OCI-LY3 (cell line): ENCODE measurements around the gene ANKRD31.

ENCODE experiments used
- H2AFZ ChIP-seq: fragments of 200-600, 300-600 bp; shearing (Covaris generic); 2 replicates; pipeline ENCODE4 v1.6.0; 2014; ENCODE audit warnings: antibody characterized with exemption, low read depth, low read length
- H3K27ac ChIP-seq: fragments of 200-600, 300-600 bp; sonication (generic); 2 replicates; pipeline ENCODE4 v1.5.1; 2014; ENCODE audit warnings: mild to moderate bottlenecking, low read length, moderate library complexity, mixed read lengths
- H3K27me3 ChIP-seq: fragments of 200-600, 300-600 bp; sonication (generic); 2 replicates; pipeline ENCODE4 v1.6.1; 2014; ENCODE audit warnings: low read depth, low read length, mixed read lengths
- H3K36me3 ChIP-seq: fragments of 200-600, 300-600 bp; sonication (generic); replicated peaks from 2 replicates; pipeline ENCODE3; 2014; ENCODE audit warnings: low read depth, low read length, mixed read lengths
- H3K4me1 ChIP-seq: fragments of 300-600, 200-600 bp; sonication (generic); 2 replicates; pipeline ENCODE4 v1.6.1; 2014; ENCODE audit warnings: low read length, mixed read lengths
- H3K4me2 ChIP-seq: fragments of 200-600, 300-600 bp; sonication (generic); 2 replicates; pipeline ENCODE4 v1.6.1; 2014; ENCODE audit warnings: low read length, mixed read lengths
- H3K4me3 ChIP-seq: fragments of 300-600, 200-600 bp; sonication (generic); 2 replicates; pipeline ENCODE4 v1.5.1; 2014; ENCODE audit warnings: antibody characterized with exemption, mild to moderate bottlenecking, low read length, moderate library complexity
- H3K79me2 ChIP-seq: fragments of 300-600, 200-600 bp; shearing (Covaris generic); 2 replicates; pipeline ENCODE4 v1.6.1; 2014; ENCODE audit warnings: mild to moderate bottlenecking, low read length, mixed read lengths
- H3K9ac ChIP-seq: fragments of 300-600, 200-600 bp; shearing (Covaris generic); 2 replicates; pipeline ENCODE4 v1.6.0; 2014; ENCODE audit warnings: mild to moderate bottlenecking, low read length, moderate library complexity
- H3K9me3 ChIP-seq: fragments of 200-600, 300-600 bp; shearing (Covaris generic); 2 replicates; pipeline ENCODE4 v1.6.1; 2014; ENCODE audit warnings: low read length, mixed read lengths; ENCODE audit not compliant: insufficient read depth
- H4K20me1 ChIP-seq: fragments of 200-600, 300-600 bp; sonication (generic); 2 replicates; pipeline ENCODE4 v1.6.1; 2016; ENCODE audit warnings: low read length, mixed read lengths; ENCODE audit not compliant: insufficient read depth
- CTCF ChIP-seq: fragments of 200-600, 300-600 bp; sonication (generic); IDR thresholded peaks from 2 replicates; pipeline ENCODE4 v1.5.1; 2014; ENCODE audit warnings: antibody characterized with exemption, low read length, low read depth
- EZH2phosphoT487 ChIP-seq: fragments of 200-600 bp; shearing (Covaris generic); IDR thresholded peaks from 2 replicates; pipeline ENCODE4 v1.6.1; 2018; ENCODE audit warnings: antibody characterized with exemption, mixed run types, low read depth

ANKRD31 gene

DNA sequence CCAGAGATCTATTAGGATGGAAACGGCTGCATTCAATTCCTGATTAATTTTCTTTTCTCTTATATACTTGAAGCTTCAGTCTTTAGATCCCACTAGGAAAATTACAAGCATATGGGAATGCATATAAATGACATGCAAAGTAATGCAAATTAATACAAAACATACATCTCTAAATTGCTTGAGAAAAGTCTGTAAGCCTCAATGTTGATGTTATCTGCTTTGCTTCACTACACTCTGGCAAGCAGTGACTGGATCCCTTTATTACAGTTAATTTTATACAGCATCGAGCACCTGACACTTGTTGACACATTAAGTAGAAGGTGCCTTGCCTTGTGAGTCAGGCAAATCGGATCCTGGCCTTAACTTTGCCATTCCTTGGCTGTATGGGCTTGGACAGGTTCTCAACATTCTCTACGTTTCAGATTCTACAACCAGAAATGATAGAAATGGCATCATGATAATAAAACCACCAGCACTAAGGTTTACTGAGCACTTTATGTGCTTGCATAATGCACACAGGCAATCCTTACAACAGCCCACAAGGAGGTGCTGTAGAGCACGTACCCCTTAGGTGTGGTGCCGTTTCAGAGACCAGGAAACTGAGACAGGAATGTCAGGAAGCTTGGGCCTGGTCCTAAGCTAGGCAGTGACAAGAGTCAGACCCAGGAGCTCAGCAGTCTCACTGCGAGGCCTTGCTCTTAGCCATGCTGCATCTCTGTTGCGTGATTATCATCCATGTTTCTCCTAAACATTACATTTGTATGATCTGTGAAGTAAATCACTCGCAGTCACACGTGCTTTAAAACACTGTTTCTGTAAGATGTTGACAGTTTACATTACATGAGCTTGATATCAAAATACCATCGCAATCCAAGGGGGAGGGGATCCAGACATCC lies 187.0 kb downstream of the ANKRD31 start:
- Histone ChIP-seq H3K9me3 (no peaks in the 10 kb centered on the region), H4K20me1 (no peaks in the 10 kb centered on the region), H3K27ac (no peak overlapping the region), H3K36me3 (no peaks in the 10 kb centered on the region), H3K4me3 (peak overlapping the region; percentile 49), H3K4me2 (peak overlapping the region; percentile 74), H3K4me1 (peaks cover 40% of the 10 kb centered on the region), H2AFZ (no peak overlapping the region; the same call in 1 of the 2 replicates), H3K79me2 (no peaks in the 10 kb centered on the region), H3K9ac (no peak overlapping the region), H3K27me3 (0 out of 2 replicates have a peak, but pooled peaks cover 4% of the 10 kb centered on the region)
- TF ChIP-seq EZH2phosphoT487 (no peak), CTCF (peak; percentile 65)

DNA sequence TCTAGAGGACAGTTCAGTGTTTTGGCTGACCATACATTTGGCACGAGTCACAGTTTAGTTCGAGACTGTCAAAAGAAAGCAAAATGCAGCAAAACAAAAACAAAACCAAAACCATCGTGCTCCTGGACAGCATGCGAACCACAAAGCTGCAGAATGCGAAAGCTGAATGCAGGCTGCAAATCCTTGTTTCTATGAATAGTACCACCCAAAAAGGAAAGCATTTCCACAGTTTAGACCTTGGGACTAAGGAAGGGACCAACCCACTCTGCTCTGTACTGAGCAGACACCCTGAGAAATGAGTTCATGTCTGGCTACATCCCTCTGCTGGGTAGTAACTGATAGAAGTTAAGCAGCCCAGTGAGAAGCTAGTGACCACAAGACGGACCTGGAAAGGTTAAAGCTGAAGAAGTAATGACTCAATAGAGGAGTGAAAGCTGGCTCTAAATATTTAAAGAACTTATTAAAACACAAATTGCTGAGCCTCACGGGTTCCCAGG lies 188.2 kb downstream of the ANKRD31 start:
- H3K27me3 ChIP-seq, result 0 out of 2 replicates have a peak, but pooled peaks cover 4% of the 10 kb centered on the region
- no peak overlapping the region for H3K9ac ChIP-seq
- H3K4me2 ChIP-seq, result peak overlapping the region; percentile 54
- H3K4me1 ChIP-seq, result peaks cover 52% of the 10 kb centered on the region
- H3K27ac ChIP-seq, result no peak overlapping the region
- H3K4me3 ChIP-seq, result peak overlapping the region; percentile 40
- no peak overlapping the region for H2AFZ ChIP-seq
- no peaks in the 10 kb centered on the region for H3K79me2 ChIP-seq
- no peaks in the 10 kb centered on the region for H4K20me1 ChIP-seq
- H3K36me3 ChIP-seq, result no peaks in the 10 kb centered on the region
- H3K9me3 ChIP-seq, result no peaks in the 10 kb centered on the region
- TF ChIP-seq EZH2phosphoT487 (no peak), CTCF (no peak)

- H3K27ac ChIP-seq, result no peak overlapping the region
- 0 out of 2 replicates have a peak, but pooled peaks cover 4% of the 10 kb centered on the region for H3K27me3 ChIP-seq
- TF ChIP-seq EZH2phosphoT487 (no peak), CTCF (no peak)
- H3K9ac ChIP-seq, result no peak overlapping the region
- no peak overlapping the region for H3K4me2 ChIP-seq
- no peaks in the 10 kb centered on the region for H4K20me1 ChIP-seq
- no peak overlapping the region for H2AFZ ChIP-seq
- no peaks in the 10 kb centered on the region for H3K9me3 ChIP-seq
- H3K4me1 ChIP-seq, result peaks cover 56% of the 10 kb centered on the region
- H3K36me3 ChIP-seq, result no peaks in the 10 kb centered on the region
- H3K4me3 ChIP-seq, result no peak overlapping the region
- H3K79me2 ChIP-seq, result no peaks in the 10 kb centered on the region
These were observed 189.3 kb downstream of the ANKRD31 start for GRCh38 chr5:75047356-75047755.

DNA sequence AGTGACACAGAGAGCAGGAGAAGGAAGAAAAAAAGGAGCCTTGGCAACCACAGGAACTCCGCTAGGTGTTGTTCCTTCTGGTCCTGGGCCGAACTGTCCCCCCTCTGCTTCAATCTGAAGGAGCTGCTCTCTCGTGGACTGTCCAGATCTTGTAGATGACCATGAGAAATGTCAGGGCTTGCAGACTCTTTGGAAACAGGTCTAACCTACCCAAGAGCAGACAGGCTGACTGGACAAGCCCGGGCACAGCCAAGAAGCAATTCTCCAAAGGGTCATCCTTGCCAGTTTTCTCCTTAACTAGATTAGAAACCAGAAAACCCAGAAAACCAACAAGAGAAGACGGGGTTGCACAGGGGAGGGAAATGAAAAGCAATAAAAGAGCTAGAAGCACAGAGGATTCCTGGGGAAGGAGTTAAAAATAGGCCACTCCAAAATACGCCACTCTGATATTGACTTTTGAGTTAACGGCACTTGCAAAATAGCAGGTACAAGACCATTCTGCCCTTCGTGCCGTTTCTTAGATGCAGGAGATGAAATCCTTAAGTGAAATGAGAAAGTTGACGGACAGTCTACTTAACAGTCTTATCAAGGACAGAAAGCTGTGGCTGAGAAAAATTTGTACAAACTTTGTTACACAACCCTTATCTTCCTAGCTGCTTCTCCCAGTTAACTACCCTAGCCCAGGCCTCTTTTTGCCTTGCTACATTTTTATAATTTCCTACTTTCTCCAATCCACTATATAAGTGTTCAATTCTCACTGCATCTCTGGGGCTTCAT lies 190.1 kb downstream of the ANKRD31 start:
- TF ChIP-seq EZH2phosphoT487, result no peak
- no peak for TF ChIP-seq CTCF
- Histone ChIP-seq H3K9me3 (no peaks in the 10 kb centered on the region), H3K27me3 (0 out of 2 replicates have a peak, but pooled peaks cover 4% of the 10 kb centered on the region), H3K4me3 (no peak overlapping the region), H3K27ac (no peak overlapping the region), H3K79me2 (no peaks in the 10 kb centered on the region), H2AFZ (no peak overlapping the region), H3K9ac (no peak overlapping the region), H3K36me3 (no peaks in the 10 kb centered on the region), H4K20me1 (no peaks in the 10 kb centered on the region), H3K4me1 (peaks cover 53% of the 10 kb centered on the region), H3K4me2 (no peak overlapping the region)
